OCI-LY1 (cell line): ENCODE measurements around the gene GJB4.

Experiments
- CTCF ChIP-seq: fragments of 200-600 bp; sonication (generic), shearing (Covaris generic); IDR thresholded peaks from 2 replicates; pipeline ENCODE4 v1.5.1; 2017; ENCODE audit warnings: mild to moderate bottlenecking, antibody characterized with exemption, low read length, moderate library complexity, mixed read lengths
- EZH2 ChIP-seq: fragments of 200-600 bp; sonication (generic), shearing (Covaris generic); IDR thresholded peaks from 2 replicates; pipeline ENCODE4 v1.8.0; 2017; ENCODE audit warnings: borderline replicate concordance, mixed run types, mild to moderate bottlenecking, antibody characterized with exemption, low read length, moderate library complexity, mixed read lengths

- TF ChIP-seq CTCF (no peak), EZH2 (no peak)
These were observed 22.4 kb downstream of the GJB4 start for GRCh38 chr1:34781844-34782391.
